ENCODE data around the gene MXD4. TPM values are rescaled to one million over a fixed set of nuclear protein-coding genes. Genes with fewer than 3 reads are reported as not detected.

The MXD4 gene
- total and polyA plus RNA-seq, 9 of the 15 experiments (the other 6 are each of a cell fraction or from before 2014, with no cell fraction given) = 0.06 to 13.5 (median 5.9) TPM

- peak; percentile 80 for TF ChIP-seq CBFA2T3 (IDR thresholded peaks at IDR 0.05)
- no peak for TF ChIP-seq CTCF (IDR thresholded peaks at IDR 0.05 in 2 of 3, conservative IDR thresholded peaks at IDR 0.05 in 1 of 3; ENCODE audit: insufficient read depth in 2 of 3, low read depth in 1 of 3, low read length in 3 of 3)
- TF ChIP-seq TAF1 (IDR thresholded peaks at IDR 0.05; ENCODE audit: control insufficient read depth, extremely low read depth, insufficient read depth, low read length, severe bottlenecking) = no peak
- peak; percentile 46; the same call in 1 of the 2 replicates for TF ChIP-seq TFAP4 (CRISPR knock-in tag; IDR thresholded peaks at IDR 0.05; ENCODE audit: borderline replicate concordance)
- TF ChIP-seq GTF2B (IDR thresholded peaks at IDR 0.05; ENCODE audit: extremely low read depth, insufficient read length) = no peak
- peak in 1 of 2 experiments; percentile 20; a peak in 1 of 3 replicates for TF ChIP-seq CBX3 (IDR thresholded peaks at IDR 0.05; ENCODE audit: borderline replicate concordance in 1 of 2, low read length in 2 of 2)
- TF ChIP-seq ZFX (CRISPR knock-in tag; IDR thresholded peaks at IDR 0.05) = peak; percentile 67
- TF ChIP-seq L3MBTL2 (IDR thresholded peaks at IDR 0.05) = peak; percentile 20; the same call in 1 of the 2 replicates
- TF ChIP-seq YY1 (IDR thresholded peaks at IDR 0.05; ENCODE audit: borderline replicate concordance in 1 of 3, control insufficient read depth in 1 of 3, extremely low read depth in 1 of 3, insufficient read depth in 3 of 3, insufficient read length in 1 of 3, insufficient replicate concordance in 2 of 3, low read depth in 1 of 3, low read length in 2 of 3) = peak in 2 of 3 experiments; percentile 57 to 79
- peak; percentile 67 for TF ChIP-seq GATA2 (CRISPR knock-in tag; IDR thresholded peaks at IDR 0.05)
- TF ChIP-seq NR4A1 (CRISPR knock-in tag; IDR thresholded peaks at IDR 0.05) = no peak
- no peak for TF ChIP-seq NR4A1 (tag; IDR thresholded peaks at IDR 0.05)
- peak; percentile 36 for TF ChIP-seq TBP (optimal IDR thresholded peaks at IDR 0.05; ENCODE audit: low read depth, low read length)
- TF ChIP-seq SAFB2 (IDR thresholded peaks at IDR 0.05; ENCODE audit: borderline replicate concordance, low read depth, low read length, severe bottlenecking) = no peak
- peak; percentile 39 for TF ChIP-seq MAX (CRISPR knock-in tag; IDR thresholded peaks at IDR 0.05)
- TF ChIP-seq ELF2 (CRISPR knock-in tag; IDR thresholded peaks at IDR 0.05) = no peak
- TF ChIP-seq RCOR1 (IDR thresholded peaks at IDR 0.05; ENCODE audit: borderline replicate concordance in 1 of 2, low read depth in 2 of 2, low read length in 2 of 2) = peak in 1 of 2 experiments; percentile 32; a peak in 1 of 4 replicates
- TF ChIP-seq CCAR2 (IDR thresholded peaks at IDR 0.05; ENCODE audit: low read depth, low read length) = no peak
- TF ChIP-seq IRF9 (tag; IDR thresholded peaks at IDR 0.05) = no peak
- TF ChIP-seq CCNT2 (IDR thresholded peaks at IDR 0.05; ENCODE audit: borderline replicate concordance, extremely low read depth, insufficient read length, low read depth, low read length) = peak; percentile 48
- TF ChIP-seq CBFA2T2 (conservative IDR thresholded peaks at IDR 0.05) = peak; percentile 55
- no peak for TF ChIP-seq ZNF695 (CRISPR knock-in tag; IDR thresholded peaks at IDR 0.05)
- no peak for TF ChIP-seq MAFK (IDR thresholded peaks at IDR 0.05; ENCODE audit: low read length)
Observed at GRCh38 chr4:2267320-2267811, 5.5 kb upstream of the MXD4 start (continued).

Measured in K562 (cell line).